GM19455 (cell line): ENCODE measurements around the gene PPP1R7.
"Not testable (repeated sequence)": the region's sequence is repeated elsewhere in the genome, so short reads cannot be mapped to it uniquely, and the experiment has no call there.

Experiments used
- ATAC-seq: cut with Tn5 transposase; IDR thresholded peaks from one replicate; pipeline ENCODE4 v1.9.1; 2021; ENCODE audit not compliant: unreplicated experiment

The PPP1R7 gene

DNA sequence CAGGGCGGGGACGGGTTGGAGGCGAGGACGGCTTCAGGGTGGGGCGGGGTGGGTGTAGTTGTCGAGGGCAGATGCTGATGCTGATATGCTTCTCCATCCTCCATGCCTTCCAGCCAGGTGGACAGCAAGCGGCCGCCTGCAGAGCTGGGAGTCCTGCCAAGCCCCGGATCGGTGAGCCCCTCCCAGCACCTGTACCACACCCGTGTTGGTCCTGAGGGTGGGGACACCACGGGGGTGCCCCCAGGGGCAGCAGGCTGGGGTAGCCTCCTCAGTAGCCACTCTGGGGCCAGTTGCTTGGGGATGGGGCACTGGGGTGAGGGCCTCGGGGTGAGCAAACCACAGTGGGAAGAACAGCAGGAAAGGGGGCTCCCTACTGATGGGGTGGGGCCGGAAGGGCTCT lies 40.8 kb downstream of the PPP1R7 start:
- no peak for ATAC-seq

DNA sequence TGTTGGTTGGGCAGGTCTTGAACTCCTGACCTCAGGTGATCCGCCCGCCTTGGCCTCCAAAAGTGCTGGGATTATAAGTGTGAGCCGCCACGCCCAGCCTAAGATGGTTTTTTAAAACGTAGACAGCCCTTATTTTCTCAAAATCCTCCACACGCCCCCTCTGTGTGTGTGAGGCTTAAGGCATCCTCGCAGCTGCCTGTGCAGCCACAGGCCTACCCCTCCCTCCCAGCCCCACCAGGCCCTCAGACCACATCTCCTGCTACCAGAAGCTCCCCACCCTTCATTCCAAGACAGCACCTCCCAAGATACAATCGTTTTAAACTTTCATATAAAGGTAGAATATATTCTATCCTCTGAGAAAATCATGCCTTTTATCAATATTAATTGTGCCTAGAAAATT lies 43.0 kb downstream of the PPP1R7 start:
- ATAC-seq = no peak

DNA sequence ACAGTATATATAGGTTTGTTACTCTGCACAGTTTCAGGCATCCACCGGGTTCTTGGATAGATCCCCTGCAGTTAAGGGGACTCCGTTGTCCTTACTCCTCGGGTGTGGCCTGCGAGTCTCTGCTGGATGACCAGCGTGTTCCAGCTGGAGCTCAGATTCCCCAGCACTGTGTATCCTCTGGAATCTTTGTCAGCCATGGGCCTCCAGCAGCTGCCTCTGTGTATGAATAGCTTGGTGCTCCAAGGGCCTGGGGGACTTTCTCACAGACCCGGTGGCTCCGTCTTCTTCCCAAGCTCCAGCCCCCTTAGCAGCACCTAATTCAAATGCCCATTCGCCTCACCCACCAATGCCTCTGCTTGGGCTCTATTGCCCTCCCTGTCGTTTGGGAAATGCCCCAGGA lies 44.5 kb downstream of the PPP1R7 start:
- ATAC-seq = no peak

DNA sequence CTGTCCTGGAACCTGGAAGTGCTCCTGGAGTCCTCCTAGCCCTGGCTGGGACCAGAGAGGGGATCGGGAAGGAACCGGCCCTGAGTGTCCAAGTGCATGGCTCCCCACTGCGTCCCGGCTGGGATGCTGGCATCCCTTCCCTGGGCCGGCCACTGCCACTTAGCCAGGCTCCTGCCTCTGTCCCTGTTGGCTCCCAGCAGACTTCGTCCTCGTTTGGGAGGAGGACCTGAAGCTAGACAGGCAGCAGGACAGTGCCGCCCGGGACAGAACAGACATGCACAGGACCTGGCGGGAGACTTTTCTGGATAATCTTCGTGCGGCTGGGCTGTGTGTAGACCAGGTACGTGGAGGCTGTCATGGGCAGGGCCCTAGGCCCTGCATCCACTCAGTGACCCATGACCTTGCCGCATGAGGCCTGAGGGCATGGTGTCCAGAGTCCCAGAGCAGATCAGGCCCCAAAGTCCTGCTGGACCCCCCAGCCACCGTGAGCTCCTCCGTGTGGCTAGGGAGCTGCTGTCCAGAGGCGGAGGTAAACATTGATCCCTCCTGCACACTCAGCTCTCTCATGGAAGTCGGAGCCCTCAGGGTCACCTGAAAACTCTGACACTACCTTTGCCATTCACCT lies 45.4 kb downstream of the PPP1R7 start:
- no peak for ATAC-seq

DNA sequence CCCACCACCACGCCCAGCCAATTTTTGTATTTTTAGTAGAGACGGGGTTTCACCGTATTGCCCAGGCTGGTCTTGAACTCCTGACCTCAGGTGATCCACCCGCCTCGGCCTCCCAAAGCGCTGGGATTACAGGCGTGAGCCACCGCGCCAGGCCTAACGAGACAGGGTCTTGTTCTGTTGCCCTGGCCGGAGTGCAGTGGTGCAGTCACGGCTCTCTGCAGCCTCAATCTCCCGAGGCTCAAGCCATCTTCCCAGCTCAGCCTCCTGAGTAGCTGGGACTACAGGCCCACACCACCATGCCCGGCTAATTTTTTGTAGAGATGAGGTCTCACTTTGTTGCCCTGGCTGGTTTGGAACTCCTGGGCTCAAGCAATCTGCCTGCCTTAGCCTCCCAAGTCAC lies 47.0 kb downstream of the PPP1R7 start:
- not testable (repeated sequence) for ATAC-seq

DNA sequence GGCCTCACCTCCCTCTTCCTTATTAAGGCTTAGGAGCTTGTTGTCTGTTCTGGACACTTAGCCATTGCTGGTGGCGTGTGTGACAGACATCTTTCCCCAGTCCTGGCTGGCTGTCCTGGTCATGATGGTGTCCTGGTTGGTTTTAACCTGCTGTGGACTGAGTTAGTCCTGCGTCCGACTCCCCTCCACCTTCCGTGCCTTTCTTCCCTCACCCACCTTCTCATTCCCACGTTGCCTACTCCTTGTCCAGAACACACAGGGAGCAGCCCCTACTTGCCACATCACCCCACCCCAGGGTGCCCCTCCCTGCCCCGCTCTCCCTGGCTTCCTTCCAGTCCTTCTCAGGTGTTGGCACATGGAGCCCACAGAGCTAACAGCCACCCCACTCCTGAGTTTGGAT lies 47.7 kb downstream of the PPP1R7 start:
- ATAC-seq = no peak

DNA sequence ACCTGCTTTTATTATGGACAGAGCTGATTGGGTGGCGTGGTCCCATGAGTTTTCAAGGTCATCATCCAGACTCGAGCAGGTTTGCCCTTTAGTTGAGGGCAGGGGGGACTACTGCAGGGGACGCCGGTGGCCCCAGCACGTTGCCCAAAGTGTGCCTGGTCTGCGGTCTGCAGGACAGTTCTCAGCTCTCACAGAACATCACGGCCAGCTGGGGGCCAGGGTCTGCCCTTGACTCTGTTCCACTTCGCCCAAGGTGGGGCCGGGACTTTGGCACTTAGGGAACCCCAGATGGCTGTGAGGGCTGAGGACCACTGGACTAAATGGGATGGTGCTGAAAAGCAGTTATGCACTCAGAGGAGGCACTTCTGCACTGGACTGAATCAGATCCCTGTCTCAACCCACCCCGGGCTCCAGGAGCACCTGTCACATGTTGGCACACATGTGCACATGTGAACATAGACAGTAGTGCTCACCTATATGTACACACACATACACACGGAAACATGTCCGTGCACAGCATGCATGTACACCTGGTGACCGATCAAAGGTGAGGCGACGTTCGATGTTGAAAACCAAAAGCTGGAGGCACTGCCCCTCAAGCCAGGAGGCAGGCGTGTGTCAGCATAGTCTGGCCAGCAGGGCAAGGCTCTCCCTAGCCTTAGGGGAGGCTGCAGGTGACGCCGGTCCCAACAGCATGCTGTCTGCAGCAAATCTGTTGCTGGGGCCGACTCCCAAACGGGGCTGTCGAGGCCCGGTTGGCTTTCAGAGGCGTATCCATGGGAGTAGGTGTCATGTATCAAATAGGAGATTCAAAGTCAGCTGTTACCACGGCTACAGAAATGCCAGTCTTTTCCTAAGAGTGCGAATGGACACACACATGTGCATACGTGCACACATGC lies 48.4 kb downstream of the PPP1R7 start:
- ATAC-seq = no peak

DNA sequence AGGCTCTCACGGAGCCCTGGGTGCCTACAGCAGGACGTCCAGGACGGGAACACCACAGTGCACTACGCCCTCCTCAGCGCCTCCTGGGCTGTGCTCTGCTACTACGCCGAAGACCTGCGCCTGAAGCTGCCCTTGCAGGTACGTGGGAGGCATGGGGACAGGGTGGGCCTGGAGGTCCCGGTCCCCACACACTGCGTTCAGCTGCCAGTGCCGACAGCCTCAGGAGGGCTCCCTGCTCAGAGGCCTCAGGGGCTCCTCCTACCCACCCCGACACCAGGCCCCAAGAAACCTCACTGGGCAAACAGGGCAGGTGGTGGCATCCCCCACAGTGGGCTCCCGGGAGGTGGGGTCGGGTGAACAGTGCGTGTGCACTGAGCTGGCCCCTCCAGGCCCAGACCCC lies 49.0 kb downstream of the PPP1R7 start:
- ATAC-seq = no peak

DNA sequence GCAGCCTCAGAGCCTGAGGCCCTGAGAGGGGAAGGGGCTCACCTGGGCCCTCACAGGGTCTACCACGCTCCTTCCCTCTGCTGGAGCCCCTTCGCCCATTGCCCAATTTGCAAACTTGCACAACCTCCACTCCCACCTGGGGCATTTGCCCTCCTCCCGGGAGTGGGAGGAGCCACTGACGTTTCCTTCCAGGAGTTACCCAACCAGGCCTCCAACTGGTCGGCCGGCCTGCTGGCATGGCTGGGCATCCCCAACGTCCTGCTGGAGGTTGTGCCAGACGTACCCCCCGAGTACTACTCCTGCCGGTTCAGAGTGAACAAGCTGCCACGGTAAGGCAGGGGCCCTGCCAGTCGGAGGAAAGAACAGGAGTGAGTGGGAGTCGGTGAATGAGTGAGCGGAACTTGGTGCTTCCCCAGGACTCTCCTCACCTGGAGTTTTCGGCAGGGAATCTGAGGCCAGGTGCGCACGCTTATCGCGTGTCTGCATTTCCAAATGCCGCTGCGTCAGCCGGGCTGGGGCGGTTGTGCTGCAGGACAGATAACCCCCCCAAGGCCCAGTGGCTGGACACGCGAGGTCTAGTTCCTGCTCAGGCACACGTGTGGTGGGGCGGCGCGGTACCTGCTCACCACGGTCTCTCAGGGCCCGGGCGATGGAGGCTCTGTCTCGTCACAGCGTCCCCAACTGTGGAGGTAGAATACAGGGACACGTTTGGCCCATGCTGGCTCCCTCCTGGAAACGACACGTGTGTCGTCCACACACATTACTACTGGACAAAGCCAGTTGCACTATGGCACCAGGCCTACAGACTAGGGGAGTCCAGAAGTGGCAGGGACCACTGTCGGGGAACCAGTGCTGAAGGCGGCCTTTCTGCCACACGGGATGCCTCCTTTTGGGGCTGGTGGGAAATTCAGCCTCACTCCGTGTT lies 49.9 kb downstream of the PPP1R7 start:
- no peak for ATAC-seq

DNA sequence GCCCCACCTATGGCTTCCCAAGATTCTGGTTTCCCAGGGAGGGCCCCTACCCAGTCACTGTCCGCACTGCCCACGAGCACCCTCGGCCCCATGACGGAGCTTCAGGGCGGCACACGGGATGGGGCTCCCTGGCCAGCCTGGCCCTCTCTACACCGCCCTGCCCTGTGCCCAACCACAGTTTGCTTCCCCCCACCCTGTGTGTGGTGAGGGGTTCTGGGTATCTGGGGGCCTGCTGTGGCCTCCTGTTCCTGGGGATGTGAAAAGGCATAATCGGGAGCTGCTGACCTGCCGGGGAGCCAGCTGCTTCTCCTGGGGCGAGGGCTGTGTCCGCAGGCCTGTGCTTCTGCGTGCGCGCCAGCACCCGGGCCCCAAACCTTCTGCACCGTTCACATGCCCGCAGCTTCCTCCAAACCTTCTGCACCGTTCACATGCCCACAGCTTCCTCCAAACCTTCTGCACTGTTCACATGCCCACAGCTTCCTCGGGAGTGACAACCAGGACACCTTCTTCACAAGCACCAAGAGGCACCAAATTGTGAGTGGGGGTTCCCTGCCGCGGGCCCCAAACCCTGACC lies 50.6 kb downstream of the PPP1R7 start:
- no peak for ATAC-seq

DNA sequence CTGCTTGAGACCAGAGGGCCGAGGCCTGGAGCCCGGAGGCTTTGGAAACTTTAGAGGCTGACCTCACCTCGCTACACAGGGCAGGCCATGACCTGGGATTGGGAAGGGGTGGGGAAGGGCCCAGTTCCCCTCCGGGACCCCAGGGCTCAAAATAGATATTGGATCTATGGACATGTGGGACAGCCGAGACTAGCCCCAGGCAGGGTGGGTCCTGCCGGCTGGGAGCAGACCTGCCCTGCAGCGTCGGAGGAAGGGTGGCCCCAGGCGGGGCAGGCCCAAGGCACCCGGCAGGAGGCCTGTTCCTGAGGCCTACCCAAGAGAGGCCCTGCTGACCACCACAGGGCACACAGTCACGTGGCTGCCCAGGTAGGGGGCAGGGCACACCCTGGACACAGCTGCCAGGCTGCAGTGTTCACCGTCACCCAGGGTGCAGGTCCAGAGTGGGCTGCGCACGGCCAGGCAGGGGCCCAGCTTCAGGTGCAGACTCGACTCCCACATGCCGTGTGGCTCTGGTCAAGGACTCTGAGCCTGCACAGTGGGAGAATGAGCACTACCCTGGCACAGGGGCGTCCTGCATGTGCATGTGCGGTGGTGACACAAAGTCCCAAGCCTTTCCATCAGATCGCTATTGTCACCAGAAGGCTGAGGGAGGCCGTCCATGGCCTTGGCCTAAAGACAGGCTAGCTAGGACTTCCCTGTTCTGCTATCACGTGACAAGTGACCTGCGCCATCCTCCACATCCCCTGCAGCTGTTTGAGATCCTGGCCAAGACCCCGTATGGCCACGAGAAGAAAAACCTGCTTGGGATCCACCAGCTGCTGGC lies 51.4 kb downstream of the PPP1R7 start:
- no peak for ATAC-seq

DNA sequence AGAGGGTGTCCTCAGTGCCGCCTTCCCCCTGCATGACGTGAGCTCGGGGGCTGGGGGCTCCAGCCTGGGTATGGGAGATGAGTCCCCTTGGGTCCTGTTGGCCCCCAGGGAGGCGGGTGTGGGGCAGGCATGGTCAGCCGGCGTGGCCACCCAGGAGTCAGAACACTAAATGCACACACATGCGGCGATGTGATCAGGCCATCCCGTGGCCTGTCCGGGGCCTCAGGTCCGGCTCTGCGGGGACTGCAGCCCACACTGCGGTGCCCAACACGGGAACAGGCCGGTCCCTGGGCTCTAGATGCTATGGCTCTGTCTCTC lies 52.0 kb downstream of the PPP1R7 start:
- no peak for ATAC-seq

DNA sequence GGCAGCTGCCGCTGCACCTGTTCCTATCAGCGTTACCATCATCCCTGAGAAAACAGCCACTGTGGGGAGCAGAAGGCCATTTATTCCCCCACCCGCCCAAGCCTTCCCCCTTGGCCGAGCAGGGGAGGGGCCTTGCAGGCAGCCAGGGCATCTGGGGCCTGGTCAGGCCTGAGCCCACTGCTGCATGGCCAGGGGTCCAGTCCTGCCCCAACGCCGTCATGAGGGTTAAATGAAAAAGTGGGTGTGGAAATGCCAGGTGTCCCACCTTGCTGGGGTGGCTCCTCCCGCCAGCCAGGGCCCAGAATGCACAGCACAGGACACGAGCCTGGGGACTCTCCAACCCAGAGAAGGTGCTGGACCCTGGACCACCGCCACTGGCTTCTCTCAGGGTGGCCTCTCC lies 52.4 kb downstream of the PPP1R7 start:
- ATAC-seq = no peak

DNA sequence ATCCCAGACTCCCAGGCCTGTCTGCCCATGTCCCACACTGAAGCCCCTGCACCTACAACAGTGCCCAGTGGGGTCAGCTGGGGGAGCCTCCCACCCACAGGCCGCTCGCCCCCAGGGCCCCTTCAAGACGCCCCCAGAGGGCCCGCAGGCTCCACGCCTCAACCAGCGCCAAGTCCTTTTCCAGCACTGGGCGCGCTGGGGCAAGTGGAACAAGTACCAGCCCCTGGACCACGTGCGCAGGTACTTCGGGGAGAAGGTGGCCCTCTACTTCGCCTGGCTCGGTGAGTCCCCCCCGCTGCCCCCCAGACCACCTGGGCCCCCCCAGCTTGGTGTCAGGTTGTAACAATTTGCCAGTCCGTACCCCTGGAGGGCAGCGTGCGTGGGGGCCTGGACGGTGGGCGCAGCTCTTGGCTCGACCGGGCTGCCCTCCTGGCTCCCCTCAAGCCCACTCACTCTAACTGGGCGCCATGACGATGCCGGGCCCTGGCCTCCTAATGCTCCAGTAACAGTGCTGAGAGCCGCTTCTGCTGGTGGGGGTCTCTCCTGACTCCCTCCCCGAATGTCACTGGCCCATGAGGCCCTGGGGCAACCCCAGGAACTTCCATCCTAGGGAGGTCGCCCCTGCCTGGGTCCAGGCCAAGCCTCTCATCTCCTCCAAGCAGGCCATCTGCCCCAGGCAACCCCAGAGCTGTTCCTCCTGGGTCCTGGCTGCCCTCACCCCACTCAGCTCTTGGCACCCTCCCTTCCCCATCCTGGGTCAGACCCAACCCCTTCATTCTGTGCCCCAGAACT lies 53.1 kb downstream of the PPP1R7 start:
- ATAC-seq = no peak

DNA sequence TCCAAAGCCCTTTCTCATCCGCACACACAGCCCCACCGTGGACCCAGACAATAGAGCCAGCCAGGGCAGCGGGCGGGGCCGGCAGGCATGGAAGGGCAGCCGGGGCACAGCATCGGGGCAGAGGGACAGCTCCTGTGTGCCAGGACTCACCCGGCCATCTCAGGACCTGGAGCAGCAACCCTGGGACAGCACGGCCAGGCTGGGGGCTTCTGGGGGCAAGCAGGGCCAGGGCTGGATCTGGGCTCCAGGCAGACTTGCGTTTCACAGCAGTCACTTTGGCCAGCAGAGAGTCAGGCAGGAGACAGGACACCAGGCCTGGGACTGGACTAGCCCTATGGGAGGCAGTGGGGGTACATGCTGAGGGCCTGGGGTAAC lies 53.7 kb downstream of the PPP1R7 start:
- ATAC-seq = no peak

DNA sequence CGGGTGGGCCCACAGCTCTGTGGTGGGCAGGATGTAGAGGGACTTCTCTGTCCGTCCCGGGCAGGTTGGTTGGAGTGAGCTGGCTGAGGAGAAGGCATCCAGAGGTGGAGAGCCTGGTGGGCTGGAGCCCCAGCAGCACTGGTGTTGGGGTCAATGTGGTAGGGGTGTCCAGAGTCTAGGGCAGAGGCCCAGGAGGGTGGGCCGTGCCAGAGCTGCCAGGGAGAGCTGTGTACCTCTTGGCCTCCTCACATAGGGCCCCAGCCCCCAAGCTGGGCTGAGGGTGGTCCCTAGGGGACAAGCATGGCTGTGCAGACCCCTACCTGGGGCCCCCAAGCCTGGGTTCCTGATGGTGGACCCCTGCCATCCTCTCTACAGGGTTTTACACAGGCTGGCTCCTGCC lies 54.2 kb downstream of the PPP1R7 start:
- no peak for ATAC-seq

DNA sequence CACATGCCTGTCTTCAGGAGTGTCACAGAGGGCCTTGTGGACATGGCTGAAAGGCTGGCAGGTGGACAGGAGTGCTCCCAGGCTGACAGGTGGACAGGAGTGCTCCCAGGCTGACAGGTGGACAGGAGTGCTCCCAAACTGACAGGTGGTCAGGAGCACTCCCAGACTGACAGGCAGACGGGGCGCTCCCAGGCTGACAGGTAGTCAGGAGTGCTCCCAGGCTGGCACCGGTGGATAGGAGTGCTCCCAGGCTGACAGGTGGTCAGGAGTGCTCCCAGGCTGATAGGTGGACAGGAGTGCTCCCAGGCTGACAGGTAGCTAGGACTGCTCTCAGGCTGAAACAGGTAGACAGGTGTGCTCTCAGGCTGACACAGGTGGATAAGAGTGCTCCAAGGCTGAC lies 54.8 kb downstream of the PPP1R7 start:
- no peak for ATAC-seq

DNA sequence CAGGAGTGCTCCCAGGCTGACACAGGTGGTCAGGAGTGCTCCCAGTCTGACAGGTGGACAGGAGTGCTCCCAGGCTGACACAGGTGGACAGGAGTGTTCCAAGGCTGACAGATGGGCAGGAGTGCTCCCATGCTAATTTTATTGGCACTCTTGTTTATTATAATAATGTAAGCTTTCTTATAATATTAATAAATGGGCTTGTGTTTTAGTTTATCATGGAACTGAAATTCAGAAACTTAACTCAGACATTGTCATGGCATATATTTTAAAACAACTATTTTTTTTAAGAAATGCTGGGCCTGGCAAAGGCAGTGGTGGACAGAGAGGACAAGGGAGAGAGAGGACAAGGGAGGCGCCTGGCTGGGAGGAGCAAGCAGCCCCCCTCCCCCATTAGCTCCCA lies 56.9 kb downstream of the PPP1R7 start:
- ATAC-seq = no peak

DNA sequence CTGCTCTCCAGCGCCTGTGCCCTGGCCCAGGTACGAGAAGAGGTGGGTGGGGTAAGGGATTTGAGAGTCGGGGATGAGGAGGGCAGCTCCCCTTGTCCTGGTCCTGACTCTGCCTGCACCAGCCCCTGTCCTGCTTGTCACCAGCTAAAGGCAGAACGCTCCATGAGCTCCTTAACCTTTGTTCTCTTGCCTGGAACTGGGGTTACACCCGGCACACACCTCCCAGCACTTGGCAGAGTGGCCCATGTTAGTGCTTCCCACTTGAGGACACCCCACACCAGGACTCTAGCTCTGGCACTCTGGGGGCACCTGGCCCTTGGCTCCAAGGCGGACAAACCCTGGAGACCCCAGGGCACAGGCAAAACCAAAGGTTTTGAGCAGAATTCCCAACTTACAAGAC lies 57.4 kb downstream of the PPP1R7 start:
- ATAC-seq = no peak

DNA sequence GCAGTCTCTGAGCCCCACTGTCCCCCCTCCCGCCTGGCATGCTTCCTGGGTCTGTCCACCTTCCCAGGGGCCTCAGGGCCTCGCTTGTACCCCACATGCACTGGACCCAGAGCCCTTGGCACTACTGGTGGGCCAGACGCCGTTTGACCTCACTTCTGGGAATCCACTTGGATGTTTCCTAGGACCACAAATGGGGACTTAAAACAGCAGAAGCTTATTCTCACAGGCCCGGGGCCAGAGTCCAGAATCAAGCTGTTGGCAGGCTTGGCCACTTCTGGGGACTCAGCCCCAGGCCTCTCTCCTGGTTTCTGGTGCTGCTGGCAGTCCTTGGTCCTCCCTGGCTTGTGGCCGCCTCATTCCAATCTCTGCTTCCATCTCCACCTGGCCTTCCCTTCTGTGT lies 57.8 kb downstream of the PPP1R7 start:
- no peak for ATAC-seq
